ENCODE data around the gene AKT1S1.

The AKT1S1 gene

DNA sequence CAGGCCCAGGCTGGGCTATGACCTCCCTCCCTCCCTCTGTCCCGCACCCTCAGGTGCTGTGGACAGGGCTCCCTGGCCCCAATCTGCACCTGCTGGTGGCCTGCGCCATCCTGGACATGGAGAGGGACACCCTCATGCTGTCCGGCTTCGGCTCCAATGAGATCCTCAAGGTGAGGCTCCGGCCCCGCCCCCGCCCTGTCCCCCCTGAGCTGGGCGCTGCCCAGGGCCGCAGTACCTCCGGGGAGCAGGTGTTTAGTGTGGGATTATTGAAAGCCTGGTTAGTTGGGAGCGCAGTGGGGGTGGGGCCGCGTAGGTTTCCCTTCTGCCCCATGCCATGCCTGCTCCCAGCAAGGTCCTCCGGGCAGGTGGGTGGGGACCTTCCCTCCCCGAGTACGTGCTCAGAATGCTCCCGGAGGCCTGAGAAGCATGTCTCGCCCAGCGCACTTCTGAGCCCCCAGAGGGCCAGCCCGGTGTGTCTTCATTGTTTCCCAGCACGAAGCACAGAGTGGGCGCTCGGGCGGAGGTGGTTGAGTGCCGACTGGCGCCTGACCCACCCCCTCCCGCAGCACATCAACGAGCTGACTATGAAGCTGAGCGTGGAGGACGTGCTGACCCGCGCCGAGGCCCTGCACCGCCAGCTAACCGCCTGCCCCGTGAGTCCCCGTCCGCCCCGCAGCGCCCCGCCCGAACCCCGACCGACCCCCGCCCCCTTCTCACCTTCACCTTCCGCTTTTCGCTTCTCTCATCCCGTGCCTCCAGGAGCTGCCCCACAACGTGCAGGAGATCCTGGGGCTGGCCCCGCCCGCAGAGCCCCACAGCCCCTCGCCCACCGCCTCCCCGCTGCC is 10.7 kb upstream of the AKT1S1 start:
- peaks cover 43% of the 10 kb centered on the region for H3K36me3 Mint-ChIP-seq (ENCODE audit: low read depth)
- TF ChIP-seq, protein P1, sequence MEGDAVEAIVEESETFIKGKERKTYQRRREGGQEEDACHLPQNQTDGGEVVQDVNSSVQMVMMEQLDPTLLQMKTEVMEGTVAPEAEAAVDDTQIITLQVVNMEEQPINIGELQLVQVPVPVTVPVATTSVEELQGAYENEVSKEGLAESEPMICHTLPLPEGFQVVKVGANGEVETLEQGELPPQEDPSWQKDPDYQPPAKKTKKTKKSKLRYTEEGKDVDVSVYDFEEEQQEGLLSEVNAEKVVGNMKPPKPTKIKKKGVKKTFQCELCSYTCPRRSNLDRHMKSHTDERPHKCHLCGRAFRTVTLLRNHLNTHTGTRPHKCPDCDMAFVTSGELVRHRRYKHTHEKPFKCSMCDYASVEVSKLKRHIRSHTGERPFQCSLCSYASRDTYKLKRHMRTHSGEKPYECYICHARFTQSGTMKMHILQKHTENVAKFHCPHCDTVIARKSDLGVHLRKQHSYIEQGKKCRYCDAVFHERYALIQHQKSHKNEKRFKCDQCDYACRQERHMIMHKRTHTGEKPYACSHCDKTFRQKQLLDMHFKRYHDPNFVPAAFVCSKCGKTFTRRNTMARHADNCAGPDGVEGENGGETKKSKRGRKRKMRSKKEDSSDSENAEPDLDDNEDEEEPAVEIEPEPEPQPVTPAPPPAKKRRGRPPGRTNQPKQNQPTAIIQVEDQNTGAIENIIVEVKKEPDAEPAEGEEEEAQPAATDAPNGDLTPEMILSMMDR (IDR thresholded peaks at IDR 0.05), result no peak
- H3K27me3 Mint-ChIP-seq (ENCODE audit: low read depth, poor library complexity), result peaks cover 20% of the 10 kb centered on the region
- H3K4me1 Mint-ChIP-seq, result peaks cover 20% of the 10 kb centered on the region
- H3K9me3 Mint-ChIP-seq, result no peaks in the 10 kb centered on the region
- no peak overlapping the region for H3K27ac Mint-ChIP-seq
- H3K4me3 Mint-ChIP-seq, result no peak overlapping the region
- no peak for DNase-seq

- Mint-ChIP-seq H3K27me3 (ENCODE audit: low read depth, poor library complexity) (peaks cover 18% of the 10 kb centered on the region), H3K36me3 (ENCODE audit: low read depth) (peaks cover 50% of the 10 kb centered on the region), H3K4me3 (no peak overlapping the region), H3K9me3 (no peaks in the 10 kb centered on the region), H3K27ac (peak overlapping the region; percentile 45), H3K4me1 (peaks cover 13% of the 10 kb centered on the region)
- TF ChIP-seq, protein P1 (IDR thresholded peaks at IDR 0.05), result no peak
- no peak for DNase-seq
Observed at GRCh38 chr19:49887037-49887664, 10.0 kb upstream of the AKT1S1 start.

- Mint-ChIP-seq H3K27ac (no peak overlapping the region), H3K4me3 (no peak overlapping the region), H3K9me3 (no peaks in the 10 kb centered on the region), H3K27me3 (ENCODE audit: low read depth, poor library complexity) (peaks cover 6% of the 10 kb centered on the region), H3K36me3 (ENCODE audit: low read depth) (peaks cover 72% of the 10 kb centered on the region), H3K4me1 (no peaks in the 10 kb centered on the region)
- DNase-seq, result no peak
- TF ChIP-seq, protein P1 (IDR thresholded peaks at IDR 0.05), result no peak
Observed at GRCh38 chr19:49884760-49885159, 7.6 kb upstream of the AKT1S1 start.

DNA sequence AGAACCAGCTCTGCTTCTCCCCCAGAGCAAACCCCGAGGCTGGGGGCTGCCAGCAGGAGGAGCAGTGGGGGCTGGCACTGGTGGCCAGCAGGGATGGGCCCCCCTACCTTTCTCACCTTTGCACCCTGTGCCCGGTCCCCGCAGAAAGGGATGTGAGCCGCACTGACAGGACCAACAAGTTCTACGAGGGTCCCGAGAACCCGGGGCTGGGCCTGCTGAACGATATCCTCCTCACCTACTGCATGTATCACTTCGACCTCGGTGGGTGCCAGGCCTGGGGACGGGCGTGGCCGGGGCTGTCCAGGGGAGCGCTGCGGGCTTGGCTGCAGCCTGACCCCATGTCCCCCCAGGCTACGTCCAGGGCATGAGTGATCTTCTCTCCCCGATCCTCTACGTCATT is 7.0 kb upstream of the AKT1S1 start:
- Mint-ChIP-seq H3K9me3 (no peaks in the 10 kb centered on the region), H3K4me3 (no peak overlapping the region), H3K27ac (no peak overlapping the region), H3K4me1 (peaks cover 2% of the 10 kb centered on the region), H3K36me3 (ENCODE audit: low read depth) (peaks cover 71% of the 10 kb centered on the region), H3K27me3 (ENCODE audit: low read depth, poor library complexity) (no peaks in the 10 kb centered on the region)
- no peak for DNase-seq
- TF ChIP-seq, protein P1 (IDR thresholded peaks at IDR 0.05), result no peak

- TF ChIP-seq, protein P1 (IDR thresholded peaks at IDR 0.05), result no peak
- DNase-seq, result no peak
- Mint-ChIP-seq H3K4me3 (no peak overlapping the region), H3K27me3 (ENCODE audit: low read depth, poor library complexity) (no peaks in the 10 kb centered on the region), H3K4me1 (peaks cover 12% of the 10 kb centered on the region), H3K27ac (no peak overlapping the region), H3K36me3 (ENCODE audit: low read depth) (peaks cover 68% of the 10 kb centered on the region), H3K9me3 (no peaks in the 10 kb centered on the region)
Observed at GRCh38 chr19:49883094-49883493, 5.9 kb upstream of the AKT1S1 start.
